K562 treated with DMSO at 1 percent for 12 hours (cell line): ENCODE data around the gene TMEM37. TPM values are rescaled to one million over a fixed set of nuclear protein-coding genes. Genes with fewer than 3 reads are reported as not detected.

Source experiments
- total RNA-seq: library from RNA; unstranded; fragments of 300-600 nt; gene quantifications from 2 replicates; pipeline ENCODE4 v1.2.3, GENCODE V29; 2022; ENCODE audit not compliant: insufficient read depth

TMEM37 gene
- 0.67 TPM in 1 of 2 replicates, not detected in the other for total RNA-seq

DNA sequence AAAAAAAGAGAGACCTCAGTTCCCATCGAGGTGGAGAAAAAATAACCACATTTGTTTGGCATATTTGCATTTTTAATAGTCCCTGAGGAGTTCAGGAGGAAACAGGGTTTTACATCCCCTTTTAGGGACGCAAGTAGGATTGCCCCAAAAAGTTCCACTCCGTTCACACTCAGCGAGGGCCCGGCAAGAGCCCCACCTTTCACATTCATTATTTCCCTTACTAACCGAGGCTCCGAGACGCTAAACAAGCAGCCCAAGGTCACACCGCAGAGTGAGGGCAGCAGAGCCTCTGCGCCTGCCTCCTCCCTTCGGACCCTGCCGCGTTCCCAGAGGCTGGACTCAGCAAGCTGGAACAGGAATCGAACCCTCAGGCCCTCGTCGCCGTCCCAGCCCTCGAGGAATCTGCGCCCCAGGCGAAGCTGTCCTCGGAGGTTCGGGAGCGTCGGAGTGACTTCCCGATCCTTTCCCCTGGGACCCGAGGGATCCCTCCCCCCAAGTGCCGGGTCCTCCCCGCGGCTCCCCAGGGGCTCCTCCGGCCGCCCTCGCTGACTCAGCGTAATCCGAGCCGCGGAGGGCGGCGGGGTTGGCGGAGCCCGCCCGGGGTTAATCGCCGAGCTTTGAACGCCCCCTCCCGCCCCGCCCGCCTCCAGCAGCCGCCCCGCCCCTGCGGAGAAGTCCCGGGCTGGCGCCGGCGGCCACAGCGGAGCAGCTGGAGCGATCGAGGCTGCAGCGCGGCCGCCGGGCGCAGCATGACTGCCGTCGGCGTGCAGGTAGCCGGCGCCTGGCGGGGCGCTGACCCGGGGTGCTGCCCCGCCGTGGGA lies at the start of gene TMEM37:
Gene TMEM37 (plus strand): TSS at position 700 of the 821 bp plus-strand sequence. CDS start 50 bp downstream, at position 750.

Other genes starting within 250 kb of the TMEM37 start
- 1.1 and 3.1 TPM in 2 replicates for gene STEAP3, start 208.0 kb upstream of the TMEM37 start, total RNA-seq
- 5.8 and 6.0 TPM in 2 replicates for gene C2orf76, start 65.0 kb upstream of the TMEM37 start, total RNA-seq
- 71.1 and 95.5 TPM in 2 replicates for gene DBI, start 64.9 kb upstream of the TMEM37 start, total RNA-seq
- not detected in 2 replicates for gene SCTR, start 92.6 kb downstream of the TMEM37 start, total RNA-seq
- gene CFAP221, start 112.6 kb downstream of the TMEM37 start, total RNA-seq, result not detected in 2 replicates
- 6.4 and 14.1 TPM in 2 replicates for gene TMEM177, start 247.3 kb downstream of the TMEM37 start, total RNA-seq